OCI-M2 (cell line): ENCODE data around the gene RRAGC.
"Not testable (repeated sequence)": the region's sequence is repeated elsewhere in the genome, so short reads cannot be mapped to it uniquely, and the experiment has no call there.

Experiments
- DNase-seq: peaks from one replicate; lab custom pipeline; 2025; ENCODE audit not compliant: unreplicated experiment; lab: John Stamatoyannopoulos, UW

The RRAGC gene

DNA sequence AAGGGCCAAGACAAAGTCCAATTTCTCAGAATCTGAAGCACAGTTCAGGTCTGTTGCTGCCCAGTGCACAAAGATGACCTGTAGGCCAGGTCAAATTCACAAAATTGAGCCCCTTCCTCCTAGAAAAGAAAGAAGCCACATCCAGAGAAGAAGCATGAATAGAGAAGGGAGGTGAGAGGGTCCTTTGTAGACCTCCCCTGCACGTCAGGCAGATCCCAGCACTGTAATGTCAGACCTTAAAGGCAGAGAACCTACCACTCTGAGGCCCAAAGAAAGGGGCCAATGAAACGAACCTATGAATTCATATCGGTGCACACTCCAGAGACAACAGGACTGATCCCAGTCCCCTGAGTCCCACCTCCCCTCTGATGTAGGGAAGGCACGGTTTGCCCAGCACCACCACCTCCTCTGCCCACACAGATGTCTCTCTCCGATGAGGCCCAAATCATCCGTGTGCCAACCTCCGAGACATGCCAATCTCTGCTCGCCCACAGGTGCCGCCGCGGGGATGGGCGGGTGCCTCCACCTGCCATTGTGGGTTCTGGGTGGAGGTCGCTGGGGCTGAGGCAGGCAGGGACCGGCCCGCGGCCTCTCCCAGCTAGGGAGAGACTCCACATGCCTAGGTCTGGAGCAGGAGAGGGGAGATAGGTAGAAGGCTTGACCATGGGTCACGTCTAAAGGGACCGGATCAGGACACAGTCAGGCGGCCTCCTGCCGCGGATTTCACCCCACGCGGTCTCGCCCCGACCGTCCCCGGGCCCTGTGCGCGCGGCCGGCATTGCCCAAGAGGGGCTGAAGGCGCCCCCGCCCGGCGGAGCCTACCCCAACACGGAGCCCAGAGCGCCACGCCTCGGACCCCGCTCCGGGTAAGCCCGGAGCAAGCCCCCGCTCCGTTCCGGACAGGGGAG is 42.1 kb downstream of the RRAGC start:
- no peak for DNase-seq

- peak; percentile 53 for DNase-seq
These were observed 43.5 kb downstream of the RRAGC start for GRCh38 chr1:38815903-38816627.

GRCh38 chr1:38814984-38815464 is 44.5 kb downstream of the RRAGC start:
- no peak for DNase-seq

GRCh38 chr1:38814444-38814983 is 45.1 kb downstream of the RRAGC start:
- no peak for DNase-seq

DNA sequence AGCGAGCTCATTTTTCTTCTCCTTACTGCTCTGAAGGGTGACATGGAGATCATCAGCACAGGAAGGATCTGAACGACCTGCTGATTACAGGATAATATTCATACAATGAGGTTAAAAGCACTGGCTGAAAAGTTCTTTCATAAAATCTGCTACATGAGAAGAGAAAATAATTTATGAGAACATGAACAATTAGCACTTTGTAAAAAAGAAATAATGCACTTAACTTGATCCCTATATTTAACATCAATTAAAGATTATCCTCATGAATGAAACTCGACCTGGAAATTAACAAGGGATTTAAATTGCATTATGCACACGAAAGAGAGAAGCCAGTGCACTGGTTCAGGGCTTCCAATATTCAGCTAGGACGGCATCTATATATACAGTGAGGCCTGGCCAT is 46.6 kb downstream of the RRAGC start:
- DNase-seq, result no peak

DNA sequence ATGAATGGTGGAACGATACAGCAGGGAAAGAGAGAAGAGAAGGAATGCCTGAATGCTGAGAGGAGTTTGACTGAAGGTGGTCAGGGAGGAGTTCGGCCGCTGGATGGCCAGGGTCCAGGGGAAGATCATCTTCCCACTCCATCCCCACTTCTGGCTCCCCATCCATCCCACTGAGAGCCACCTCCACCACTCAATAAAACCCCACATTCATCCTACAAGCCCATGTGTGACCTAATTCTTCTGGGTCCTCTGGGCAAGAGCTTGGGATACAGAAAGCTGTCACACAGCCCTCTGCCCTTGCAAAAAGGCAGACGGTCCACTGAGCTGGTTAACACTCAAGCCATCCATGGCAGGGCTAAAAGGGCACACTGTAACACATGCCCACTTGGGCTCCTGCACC is 48.1 kb downstream of the RRAGC start:
- DNase-seq, result not testable (repeated sequence)

GRCh38 chr1:38806090-38806489 is 53.5 kb downstream of the RRAGC start:
- no peak for DNase-seq

DNA sequence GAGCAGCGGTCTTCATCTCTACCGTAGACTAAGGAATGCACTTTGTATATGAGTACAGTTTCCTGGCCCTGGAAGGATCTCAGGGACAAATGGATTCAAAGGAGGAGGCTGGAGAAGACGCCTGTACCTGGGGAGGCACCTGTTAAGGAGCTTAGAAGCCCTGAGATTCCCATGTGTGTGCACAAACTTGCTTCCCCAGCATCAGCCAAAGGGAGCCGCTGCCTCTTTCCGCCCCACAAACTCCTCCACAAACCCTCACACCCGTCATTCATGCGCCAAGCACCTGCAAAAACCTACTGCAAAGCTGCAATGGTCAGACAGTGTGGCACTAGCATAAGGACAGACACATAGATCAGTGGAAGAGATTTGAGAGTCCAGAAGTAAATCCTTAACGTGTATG is 54.5 kb downstream of the RRAGC start:
- no peak for DNase-seq

DNA sequence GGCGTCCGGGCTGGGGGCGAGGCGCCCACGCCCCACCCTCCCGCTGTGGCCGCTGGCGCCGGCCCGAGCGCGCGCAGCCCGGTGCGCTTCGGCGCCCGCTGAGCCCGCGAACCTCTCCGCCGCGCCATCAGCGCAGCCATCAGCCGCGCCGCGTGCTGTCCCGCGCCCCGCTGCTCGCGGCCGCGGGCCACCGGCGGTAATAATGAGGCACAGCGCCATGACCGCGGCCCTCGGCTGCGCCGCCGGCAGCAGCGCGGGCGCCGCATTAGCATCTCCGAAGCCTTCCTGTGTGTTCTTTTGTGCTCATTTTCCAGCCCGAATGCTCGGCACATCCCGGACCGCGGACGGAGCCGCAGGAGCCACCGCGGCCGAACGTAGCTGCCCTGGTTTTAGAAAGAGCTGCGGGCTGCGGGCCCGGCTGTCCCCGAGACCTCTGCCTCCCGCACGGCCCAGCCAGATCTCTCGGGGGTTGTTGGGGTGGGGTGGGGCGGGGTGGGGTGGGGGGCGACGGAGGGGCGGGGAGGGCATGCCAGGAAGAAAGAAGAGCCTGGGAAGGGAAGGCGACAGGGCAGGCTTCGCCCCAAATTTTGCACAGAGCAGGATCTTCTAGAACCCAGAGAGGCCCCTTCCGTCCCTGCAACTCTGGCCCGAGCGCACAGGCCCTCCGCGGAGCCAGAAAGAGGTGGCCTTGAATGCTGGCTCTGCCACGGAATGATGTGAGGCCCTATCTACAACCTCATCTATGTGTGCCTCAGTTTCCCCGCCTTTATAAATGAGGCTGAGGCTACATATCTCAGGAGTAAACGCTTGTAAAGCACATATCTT is 55.3 kb downstream of the RRAGC start:
- no peak for DNase-seq

GRCh38 chr1:38803647-38804046 is 55.9 kb downstream of the RRAGC start:
- no peak for DNase-seq

DNA sequence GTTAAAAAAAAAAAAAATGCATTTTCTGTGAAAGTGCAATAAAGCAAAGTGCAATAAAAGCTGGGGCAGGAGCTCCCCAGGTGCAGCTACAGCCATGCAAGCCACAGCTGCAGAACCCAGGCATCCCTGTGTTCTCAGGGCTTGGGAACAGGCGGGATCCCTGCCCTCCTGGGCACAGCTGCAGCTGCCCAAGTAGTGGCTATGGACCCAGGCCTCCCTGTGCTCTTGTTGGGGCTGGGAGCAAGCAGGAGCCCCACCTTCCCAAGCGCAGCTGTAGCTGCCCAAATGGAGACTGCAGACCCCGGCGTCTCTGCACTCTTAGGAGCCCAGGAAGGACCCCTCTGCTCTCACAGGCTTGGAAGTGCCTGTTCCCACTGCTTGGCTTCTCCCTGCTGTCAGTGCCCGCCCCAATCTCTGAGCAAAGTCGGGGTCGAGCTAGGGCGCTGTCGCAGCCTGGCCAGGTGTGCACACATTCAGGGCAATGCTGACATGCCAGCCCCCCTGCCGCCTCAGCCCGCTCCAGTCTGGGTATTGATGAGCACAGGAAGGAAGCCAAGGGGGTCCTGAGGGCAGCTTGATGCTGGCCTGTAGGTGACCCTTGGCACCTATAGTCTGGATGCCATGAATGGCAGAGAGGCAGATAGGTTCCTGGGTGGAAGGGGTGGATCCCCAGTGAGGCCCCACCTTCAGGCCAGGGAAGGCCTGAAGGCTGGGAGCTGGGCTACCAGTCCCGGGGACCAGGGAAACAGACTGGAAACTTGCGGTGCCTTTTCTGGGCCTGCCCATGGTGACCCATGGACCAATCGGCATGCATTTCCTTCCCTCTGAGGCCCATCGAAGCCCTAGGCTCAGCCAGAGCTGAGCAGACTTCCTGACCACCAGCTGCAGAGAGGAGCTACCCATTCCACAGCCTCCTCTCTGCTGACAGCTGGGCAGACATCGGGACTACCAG is 58.6 kb downstream of the RRAGC start:
- no peak for DNase-seq

DNA sequence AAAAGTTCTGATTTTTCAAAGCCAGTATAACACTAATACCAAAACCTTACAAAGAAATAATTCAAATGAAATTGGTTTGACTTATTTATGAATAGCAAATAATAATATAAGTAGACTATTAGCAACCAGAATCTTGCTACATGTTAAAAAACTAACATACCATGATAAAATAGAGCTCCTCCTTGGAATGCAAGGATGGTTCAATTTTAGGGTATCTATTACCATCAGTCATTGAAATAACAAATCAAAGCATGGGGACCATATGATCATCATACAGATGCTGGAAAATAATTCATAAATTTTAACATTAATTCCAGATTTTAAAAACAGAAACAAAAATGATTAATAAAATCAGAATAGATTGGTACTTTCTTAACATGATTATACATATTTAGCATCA is 66.3 kb downstream of the RRAGC start:
- no peak for DNase-seq

- no peak for DNase-seq
These were observed 67.7 kb downstream of the RRAGC start for GRCh38 chr1:38791892-38792291.

DNA sequence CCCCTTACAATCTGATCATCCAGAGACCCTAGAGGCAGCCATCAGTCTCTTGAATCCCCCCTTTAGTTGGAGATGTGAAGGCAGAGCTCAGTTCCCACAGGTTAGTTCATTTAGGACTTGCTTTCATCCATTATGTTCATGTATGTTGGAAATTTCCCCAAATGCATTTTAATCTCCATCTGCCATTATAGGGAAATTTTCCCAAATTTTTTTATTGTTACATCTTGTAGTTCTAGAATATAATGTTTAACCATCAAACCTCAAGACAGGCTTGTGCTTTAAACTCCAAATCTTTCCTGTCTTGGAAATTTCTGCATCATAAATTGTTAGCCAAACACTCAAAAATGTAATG is 68.4 kb downstream of the RRAGC start:
- DNase-seq, result no peak

DNA sequence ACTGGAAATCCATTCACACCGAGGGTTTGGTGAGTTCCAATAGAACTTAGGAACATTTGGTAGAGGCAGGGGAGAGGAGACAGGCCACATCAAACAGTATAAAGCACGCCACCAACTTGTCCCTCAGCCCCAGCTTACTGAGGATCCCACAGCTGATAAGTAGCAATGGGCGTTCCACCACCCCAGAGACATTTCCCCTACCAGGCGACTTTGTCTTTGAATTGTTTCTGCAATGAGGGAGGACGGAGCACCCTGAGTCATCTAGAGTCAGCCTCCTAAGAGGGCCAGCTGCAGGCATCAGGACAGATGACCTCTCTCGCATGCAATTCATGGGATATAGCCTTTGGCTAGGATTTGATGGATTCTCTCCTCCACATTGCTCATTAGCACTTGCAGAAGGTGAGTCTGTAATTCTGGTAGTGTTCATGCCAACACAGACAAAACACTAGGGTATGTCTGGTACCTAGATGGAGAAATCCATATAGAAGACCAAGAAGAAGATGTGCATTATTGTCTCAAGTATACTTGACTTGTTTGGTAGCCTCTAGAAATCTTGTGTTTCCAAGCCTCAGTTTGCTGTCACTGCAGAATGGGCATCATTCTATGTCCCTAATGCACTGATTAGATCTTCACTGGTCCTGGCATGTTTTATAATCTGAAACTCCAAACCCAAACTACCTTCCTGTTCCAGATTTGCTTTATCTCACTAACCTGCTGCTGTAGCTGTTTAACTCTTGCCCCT is 69.0 kb downstream of the RRAGC start:
- DNase-seq, result no peak

DNA sequence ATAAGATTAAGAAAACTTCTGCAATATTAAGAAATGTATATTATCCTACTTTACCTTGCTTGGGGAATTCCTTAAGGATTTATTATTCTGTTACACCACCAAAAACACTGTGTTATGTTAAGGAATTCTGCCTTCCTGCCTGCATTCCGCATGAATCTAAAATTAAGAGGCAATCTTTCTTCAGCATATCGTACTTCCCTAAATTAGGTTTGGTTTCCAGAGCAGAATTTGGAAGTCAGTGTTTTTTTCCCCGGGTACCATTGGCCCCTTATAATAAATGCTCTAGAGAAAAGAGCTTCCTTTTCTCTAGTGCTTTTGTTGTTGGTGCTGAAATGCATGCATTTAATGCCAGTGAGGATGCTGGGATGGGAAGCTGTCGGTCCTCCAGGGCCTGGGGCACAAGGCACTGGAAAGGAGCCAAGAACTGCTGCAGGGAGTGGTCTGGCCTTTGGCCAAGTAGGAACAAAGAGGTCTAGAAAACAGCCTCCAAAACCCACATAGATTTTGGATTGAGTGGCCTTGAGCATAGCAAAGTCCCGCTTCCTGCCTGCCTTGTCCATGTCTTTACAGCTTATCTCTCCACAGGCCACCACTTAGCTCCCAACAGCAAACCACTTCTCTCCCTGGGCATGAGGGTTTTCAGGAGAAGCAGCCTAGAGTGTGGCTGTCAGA is 69.9 kb downstream of the RRAGC start:
- DNase-seq, result no peak

GRCh38 chr1:38788341-38789336 is 70.9 kb downstream of the RRAGC start:
- DNase-seq, result no peak
